ENCODE data around the gene RBM10.

DNA sequence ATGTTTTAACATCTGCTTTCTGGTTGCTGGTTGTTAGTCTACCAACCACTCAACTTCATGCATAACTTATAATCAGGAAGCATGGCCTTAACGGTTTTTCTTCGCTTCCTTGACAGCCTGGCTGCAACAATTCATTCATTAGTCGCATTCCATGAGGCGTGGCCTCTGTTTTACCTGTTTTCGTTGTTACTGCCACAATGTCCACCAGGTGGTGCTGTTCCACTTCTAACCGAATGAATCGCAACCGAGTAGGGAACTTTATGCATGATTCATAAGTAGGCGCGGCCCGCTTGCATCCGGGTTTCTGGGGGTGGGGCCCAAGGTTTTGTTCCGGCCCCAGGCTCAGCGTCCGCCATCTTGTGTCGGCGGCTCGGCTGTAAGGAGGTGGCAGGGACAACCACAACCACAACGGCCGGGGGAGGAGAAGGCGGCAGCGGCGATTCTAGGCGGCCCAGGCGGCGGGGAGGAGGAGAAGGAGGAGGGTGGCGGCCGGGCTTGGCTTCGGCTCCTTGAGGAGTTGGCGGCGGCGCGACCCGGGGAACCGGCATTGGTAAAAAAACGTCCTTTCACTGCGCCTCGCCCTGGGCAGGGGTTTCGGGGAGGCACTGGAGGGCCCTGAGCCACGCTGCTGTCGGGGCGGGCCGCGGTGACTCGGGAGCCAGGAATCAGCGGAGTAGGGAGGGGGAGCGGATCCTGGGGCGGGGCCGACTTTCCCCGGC lies 48.6 kb downstream of the RBM10 start, which contains the start of gene UBA1:
- TF ChIP-seq POLR2A (IDR thresholded peaks at IDR 0.05) = peak; percentile 45 to 90
- TF ChIP-seq, protein P1, sequence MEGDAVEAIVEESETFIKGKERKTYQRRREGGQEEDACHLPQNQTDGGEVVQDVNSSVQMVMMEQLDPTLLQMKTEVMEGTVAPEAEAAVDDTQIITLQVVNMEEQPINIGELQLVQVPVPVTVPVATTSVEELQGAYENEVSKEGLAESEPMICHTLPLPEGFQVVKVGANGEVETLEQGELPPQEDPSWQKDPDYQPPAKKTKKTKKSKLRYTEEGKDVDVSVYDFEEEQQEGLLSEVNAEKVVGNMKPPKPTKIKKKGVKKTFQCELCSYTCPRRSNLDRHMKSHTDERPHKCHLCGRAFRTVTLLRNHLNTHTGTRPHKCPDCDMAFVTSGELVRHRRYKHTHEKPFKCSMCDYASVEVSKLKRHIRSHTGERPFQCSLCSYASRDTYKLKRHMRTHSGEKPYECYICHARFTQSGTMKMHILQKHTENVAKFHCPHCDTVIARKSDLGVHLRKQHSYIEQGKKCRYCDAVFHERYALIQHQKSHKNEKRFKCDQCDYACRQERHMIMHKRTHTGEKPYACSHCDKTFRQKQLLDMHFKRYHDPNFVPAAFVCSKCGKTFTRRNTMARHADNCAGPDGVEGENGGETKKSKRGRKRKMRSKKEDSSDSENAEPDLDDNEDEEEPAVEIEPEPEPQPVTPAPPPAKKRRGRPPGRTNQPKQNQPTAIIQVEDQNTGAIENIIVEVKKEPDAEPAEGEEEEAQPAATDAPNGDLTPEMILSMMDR (IDR thresholded peaks at IDR 0.05) = peak; percentile 30 to 96 (median 68)
